GM12878 (cell line): ENCODE results near the gene ANTXR1. TPM values are rescaled to one million over a fixed set of nuclear protein-coding genes. Genes with fewer than 3 reads are reported as not detected.

Source experiments
- ATAC-seq: fragments of 200-7000 bp; cut with Tn5 transposase; 3 replicates; pipeline ENCODE4 v1.9.1; 2020; ENCODE audit warnings: mild to moderate bottlenecking, moderate library complexity
- BruUV-seq: library from RNA; stranded (reverse); fragments of 400-500 nt; replicated peaks from 2 replicates; lab custom pipeline; 2021; lab: Mats Ljungman, UMichigan
- CTCF ChIA-PET: fragments of 300-600 bp; sonication (Branson Sonifier 250); formaldehyde crosslinking; extraction: SDS; loops from one replicate; lab custom pipeline; 2021; ENCODE audit warnings: inconsistent platforms; lab: Yijun Ruan, JAX
- POLR2A ChIA-PET: fragments of 350-600 bp; formaldehyde crosslinking; extraction: SDS; loops from one replicate; lab custom pipeline; 2021; ENCODE audit warnings: inconsistent platforms; lab: Charles Lee
- RAD21 ChIA-PET: fragments of 300-600 bp; sonication (Branson Sonifier 250); formaldehyde crosslinking; loops from one replicate; lab custom pipeline; 2023; ENCODE audit warnings: antibody characterized with exemption; ENCODE audit not compliant: unreplicated experiment; lab: Charles Lee
- SMC1A ChIA-PET: fragments of 300-600 bp; sonication (Branson Sonifier 250); formaldehyde crosslinking; loops from one replicate; lab custom pipeline; 2023; ENCODE audit not compliant: unreplicated experiment, uncharacterized antibody; lab: Charles Lee
- DNase-seq: peaks from one replicate; pipeline ENCODE4 v3.0.0-alpha.2; 2011; ENCODE audit warnings: low read depth, low spot score
- FAIRE-seq: peaks from 3 replicates; lab custom pipeline; 2011; peaks lifted over from hg19 to GRCh38; lab: Jason Lieb, UNC
- H2AFZ ChIP-seq: 2 replicates; pipeline ENCODE4 v1.6.0; 2011; ENCODE audit warnings: low read depth, low read length, control low read depth; ENCODE audit not compliant: control insufficient read depth
- H3K27ac ChIP-seq: 2 replicates; pipeline ENCODE4 v1.5.1; 2011; ENCODE audit warnings: control low read depth; ENCODE audit not compliant: control insufficient read depth, insufficient read depth
- H3K27me3 ChIP-seq, 2 experiments: replicated peaks in 1 of 2; 2 replicates each; pipeline versions ENCODE4 v1.6.0 to v1.6.1; 2011; ENCODE audit warnings: low read length in 1 of 2; ENCODE audit not compliant: control insufficient read depth in 2 of 2, insufficient read depth in 2 of 2
- H3K36me3 ChIP-seq, 2 experiments: 2 replicates each; pipeline ENCODE4 v1.5.1; 2011; ENCODE audit warnings: low read length in 1 of 2; ENCODE audit not compliant: control insufficient read depth in 2 of 2, insufficient read depth in 2 of 2
- H3K4me1 ChIP-seq: 2 replicates; pipeline ENCODE4 v1.6.1; 2011; ENCODE audit warnings: mild to moderate bottlenecking, low read length, moderate library complexity, mixed read lengths; ENCODE audit not compliant: control insufficient read depth, insufficient read depth
- H3K4me2 ChIP-seq: 2 replicates; pipeline ENCODE4 v1.6.0; 2011; ENCODE audit warnings: control low read depth; ENCODE audit not compliant: control insufficient read depth, insufficient read depth
- H3K4me3 ChIP-seq: fragments of 200-600 bp; sonication (generic); 2 replicates; pipeline ENCODE4 v1.5.1; 2016
- H3K79me2 ChIP-seq: 2 replicates; pipeline ENCODE4 v1.6.0; 2011; ENCODE audit warnings: low read length; ENCODE audit not compliant: control insufficient read depth, insufficient read depth
- H3K9ac ChIP-seq: 2 replicates; pipeline ENCODE4 v1.8.0; 2011; ENCODE audit warnings: low read length, control low read depth, mixed read lengths; ENCODE audit not compliant: control insufficient read depth, insufficient read depth
- H3K9me3 ChIP-seq: replicated peaks from 3 replicates; pipeline ENCODE4 v1.5.1; 2011; ENCODE audit warnings: mild to moderate bottlenecking, low read length; ENCODE audit not compliant: control insufficient read depth, insufficient read depth
- H4K20me1 ChIP-seq: 2 replicates; pipeline ENCODE4 v1.6.0; 2011; ENCODE audit not compliant: control insufficient read depth, insufficient read depth
- CHD1 ChIP-seq: IDR thresholded peaks from 2 replicates; pipeline ENCODE4 v1.6.1; 2012; ENCODE audit warnings: low read depth, low read length, improper control_type of control experiment
- CREB1 ChIP-seq: IDR thresholded peaks from 2 replicates; pipeline ENCODE4 v1.6.1; 2012; ENCODE audit warnings: low read depth, mild to moderate bottlenecking, inconsistent platforms
- IKZF2 ChIP-seq, 2 experiments: fragments of 450-650 bp; IDR thresholded peaks; 2 replicates each; pipeline ENCODE4 v1.6.1; 2017; ENCODE audit warnings: mild to moderate bottlenecking in 2 of 2, moderate library complexity in 2 of 2
- NFYA ChIP-seq: IDR thresholded peaks from 2 replicates; pipeline ENCODE4 v1.6.1; 2011; ENCODE audit warnings: low read depth, mild to moderate bottlenecking, low read length, improper control_type of control experiment, borderline replicate concordance
- SP1 ChIP-seq: IDR thresholded peaks from one replicate; pipeline ENCODE4 v1.6.1; 2011; ENCODE audit warnings: low read depth, low read length
- YBX1 ChIP-seq: fragments of 450-650 bp; IDR thresholded peaks from 2 replicates; pipeline ENCODE4 v1.6.1; 2016; ENCODE audit warnings: antibody characterized with exemption
- ZBTB11 ChIP-seq: fragments of 450-650 bp; formaldehyde crosslinking; IDR thresholded peaks from 2 replicates; pipeline ENCODE4 v1.5.0; 2022; ENCODE audit warnings: mild to moderate bottlenecking, missing genetic modification characterization
- ZNF24 ChIP-seq: fragments of 450-650 bp; IDR thresholded peaks from 2 replicates; pipeline ENCODE4 v1.6.1; 2017; ENCODE audit warnings: antibody characterized with exemption, mild to moderate bottlenecking
- ZNF592 ChIP-seq: fragments of 450-650 bp; IDR thresholded peaks from 2 replicates; pipeline ENCODE4 v1.6.1; 2017; ENCODE audit warnings: mild to moderate bottlenecking, moderate library complexity
- WGBS: methylation state at CpG from one replicate; pipeline ENCODE4 v1.1.6; 2016; ENCODE audit warnings: low lambda C conversion rate; ENCODE audit not compliant: insufficient replicate concordance, insufficient coverage; ENCODE audit errors: missing lambda C conversion rate; 5-methylcytosine and 5-hydroxymethylcytosine counted together
- in situ Hi-C: fragments of 300-500 bp; cut with MboI; formaldehyde crosslinking; loops from 9 replicates; pipeline ENCODE4 v1.14.3; 2018; ENCODE audit warnings: mixed read lengths
- intact Hi-C: fragments of 100-400 bp; cut with micrococcal nuclease; formaldehyde crosslinking; loops from one replicate; pipeline ENCODE4 v1.14.2; 2022; ENCODE audit not compliant: unreplicated experiment
- polyA plus RNA-seq, 11 experiments: library from polyadenylated mRNA; depleted of rRNA in 4 of 11; unstranded in 6 of 11; stranded (reverse) in 5 of 11; fragments of >200 nt; fragmentation: Nextera tagmentation in 4 of 11; fragmentation: Illumina TruSeq in 1 of 11; extraction: Ambion mirVana in 4 of 11; extraction: Trizol in 1 of 11; gene quantifications; 1 replicate in 1 of 11; 2 replicates in 10 of 11; pipeline versions ENCODE4 v1.2.1 to v1.2.3, GENCODE V29; 2011 to 2016; ENCODE audit warnings: inconsistent platforms in 2 of 11, missing spikeins in 2 of 11, low read depth in 1 of 11
- total RNA-seq, 4 experiments: library from RNA; depleted of rRNA in 3 of 4; stranded (reverse); fragments of >200 nt in 3 of 4; fragmentation: Illumina TruSeq in 1 of 4; extraction: Trizol in 1 of 4; gene quantifications; 2 replicates each; pipeline versions ENCODE4 v1.2.1 to v1.2.3, GENCODE V29; 2013 to 2021

ANTXR1 gene
- total and polyA plus RNA-seq, 10 of the 15 experiments (the other 5 are each of a cell fraction or from before 2014, with no cell fraction given), result 0.09 to 0.26 TPM; not detected in 8

- in situ Hi-C loops, result no loop called here
- Histone ChIP-seq H3K4me3 (no peak overlapping the region), H2AFZ (no peak overlapping the region), H3K27ac (no peak overlapping the region), H3K4me1 (no peaks in the 10 kb centered on the region), H3K27me3 (peaks cover 0 to 2% of the 10 kb centered on the region in 2 experiments; a peak in 1 of 4 replicates), H3K4me2 (no peak overlapping the region), H3K9ac (no peak overlapping the region), H3K36me3 (no peaks in the 10 kb centered on the region), H3K9me3 (no peaks in the 10 kb centered on the region), H3K79me2 (no peaks in the 10 kb centered on the region), H4K20me1 (no peaks in the 10 kb centered on the region)
- RAD21 ChIA-PET, result no interaction called here
- 30% methylated on average over 13 of the region's 13 CpGs for WGBS
- CTCF ChIA-PET, result no interaction called here
- POLR2A ChIA-PET, result no interaction called here
- FAIRE-seq (no peak), DNase-seq (no peak), ATAC-seq (no peak)
- BruUV-seq, result no TSS peak
- no peak for TF ChIP-seq CHD1
- no peak for TF ChIP-seq CREB1
- TF ChIP-seq ZBTB11 (CRISPR knock-in tag), result no peak
- no peak for TF ChIP-seq ZNF592
- no peak for TF ChIP-seq SP1
- TF ChIP-seq ZNF24, result no peak
- TF ChIP-seq IKZF2 (IDR thresholded peaks at IDR 0.05), result no peak
- no peak for TF ChIP-seq NFYA
- TF ChIP-seq YBX1, result no peak
- SMC1A ChIA-PET, result no interaction called here
- intact Hi-C loops, result no loop called here
These were observed 168.9 kb downstream of the ANTXR1 start for GRCh38 chr2:69181806-69182427.
